GM19455 (cell line): ENCODE data around the gene SNX19.

Source experiments
- ATAC-seq: cut with Tn5 transposase; IDR thresholded peaks from one replicate; pipeline ENCODE4 v1.9.1; 2021; ENCODE audit not compliant: unreplicated experiment

Gene SNX19

GRCh38 chr11:130846606-130847005, 69.7 kb downstream of the SNX19 start:
- ATAC-seq, result no peak

DNA sequence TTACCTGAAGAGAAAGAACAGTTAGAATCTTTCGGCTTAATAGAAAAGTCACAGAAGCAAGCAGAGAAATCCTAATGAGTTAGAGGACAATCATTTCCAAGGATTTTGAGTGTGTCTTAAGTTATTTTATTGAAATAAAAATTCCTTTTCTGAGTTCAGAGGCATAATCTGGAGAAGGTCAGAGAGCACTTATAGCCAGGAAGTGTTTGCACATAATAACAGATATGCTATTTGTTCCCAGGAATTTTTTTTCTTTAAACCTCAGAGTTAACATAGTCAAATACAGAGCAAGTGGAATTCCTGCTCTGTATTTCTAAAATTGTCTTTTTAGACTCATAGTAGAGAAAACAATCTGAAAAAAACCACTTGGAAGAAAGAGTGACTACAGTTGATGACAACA, 74.3 kb downstream of the SNX19 start:
- ATAC-seq, result no peak

- ATAC-seq, result no peak
Observed at GRCh38 chr11:130840679-130841078, 75.6 kb downstream of the SNX19 start.

GRCh38 chr11:130839981-130840666, 76.2 kb downstream of the SNX19 start:
- no peak for ATAC-seq

- no peak for ATAC-seq
Observed at GRCh38 chr11:130837194-130837593, 79.1 kb downstream of the SNX19 start.

GRCh38 chr11:130834886-130835285, 81.4 kb downstream of the SNX19 start:
- no peak for ATAC-seq

GRCh38 chr11:130832566-130833425, 83.5 kb downstream of the SNX19 start:
- no peak for ATAC-seq

GRCh38 chr11:130831976-130832375, 84.3 kb downstream of the SNX19 start:
- no peak for ATAC-seq

GRCh38 chr11:130831506-130831905, 84.8 kb downstream of the SNX19 start:
- no peak for ATAC-seq

- no peak for ATAC-seq
Observed at GRCh38 chr11:130830566-130830965, 85.7 kb downstream of the SNX19 start.

DNA sequence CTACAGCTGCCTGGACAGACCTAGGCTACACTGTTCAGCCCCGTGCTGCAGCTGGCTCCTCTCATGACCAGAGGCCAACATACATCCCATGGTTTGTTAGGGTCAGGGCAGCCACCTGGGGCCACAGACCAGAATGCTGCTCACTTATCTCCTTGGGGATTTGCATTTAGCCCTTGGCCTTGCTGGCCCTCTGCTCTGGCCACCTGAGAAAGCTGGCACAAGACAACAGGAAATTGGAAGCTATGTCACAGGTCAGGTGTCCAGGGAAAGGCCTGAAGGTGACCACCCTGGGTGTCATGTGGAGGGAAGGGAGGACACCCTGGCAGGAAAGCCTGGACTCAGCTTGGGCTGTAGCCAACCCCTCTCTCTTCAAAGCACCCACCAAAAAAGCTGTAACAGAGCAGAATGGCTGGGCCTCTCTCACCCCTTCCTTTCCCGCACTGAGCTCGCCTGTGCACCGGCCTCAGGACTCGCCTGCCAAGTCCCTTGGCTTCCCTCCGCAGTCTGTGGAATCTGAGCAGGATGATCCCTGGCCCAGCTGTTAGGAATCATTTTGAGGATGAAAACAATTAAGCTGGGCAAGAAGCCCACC, 86.3 kb downstream of the SNX19 start:
- no peak for ATAC-seq

DNA sequence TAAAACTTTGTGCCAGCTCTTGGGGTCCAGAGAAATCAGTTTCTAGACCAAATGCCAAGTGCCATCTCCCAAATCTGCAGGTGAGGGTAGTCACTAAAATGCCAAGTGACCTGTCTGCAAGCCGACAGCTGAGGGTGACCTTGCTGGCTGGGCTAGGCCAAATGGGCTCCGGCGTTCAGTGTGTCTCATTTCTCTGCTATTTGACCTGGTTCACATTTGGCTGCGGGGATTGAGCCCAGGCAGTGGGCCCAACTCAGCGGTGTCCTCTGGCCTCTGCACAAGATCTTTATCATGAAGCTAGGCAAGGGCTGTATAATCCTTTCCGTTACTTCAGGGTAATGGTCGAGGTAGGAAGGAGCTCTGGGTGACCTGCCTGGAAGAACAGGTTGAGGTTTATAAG, 87.5 kb downstream of the SNX19 start:
- ATAC-seq, result no peak

DNA sequence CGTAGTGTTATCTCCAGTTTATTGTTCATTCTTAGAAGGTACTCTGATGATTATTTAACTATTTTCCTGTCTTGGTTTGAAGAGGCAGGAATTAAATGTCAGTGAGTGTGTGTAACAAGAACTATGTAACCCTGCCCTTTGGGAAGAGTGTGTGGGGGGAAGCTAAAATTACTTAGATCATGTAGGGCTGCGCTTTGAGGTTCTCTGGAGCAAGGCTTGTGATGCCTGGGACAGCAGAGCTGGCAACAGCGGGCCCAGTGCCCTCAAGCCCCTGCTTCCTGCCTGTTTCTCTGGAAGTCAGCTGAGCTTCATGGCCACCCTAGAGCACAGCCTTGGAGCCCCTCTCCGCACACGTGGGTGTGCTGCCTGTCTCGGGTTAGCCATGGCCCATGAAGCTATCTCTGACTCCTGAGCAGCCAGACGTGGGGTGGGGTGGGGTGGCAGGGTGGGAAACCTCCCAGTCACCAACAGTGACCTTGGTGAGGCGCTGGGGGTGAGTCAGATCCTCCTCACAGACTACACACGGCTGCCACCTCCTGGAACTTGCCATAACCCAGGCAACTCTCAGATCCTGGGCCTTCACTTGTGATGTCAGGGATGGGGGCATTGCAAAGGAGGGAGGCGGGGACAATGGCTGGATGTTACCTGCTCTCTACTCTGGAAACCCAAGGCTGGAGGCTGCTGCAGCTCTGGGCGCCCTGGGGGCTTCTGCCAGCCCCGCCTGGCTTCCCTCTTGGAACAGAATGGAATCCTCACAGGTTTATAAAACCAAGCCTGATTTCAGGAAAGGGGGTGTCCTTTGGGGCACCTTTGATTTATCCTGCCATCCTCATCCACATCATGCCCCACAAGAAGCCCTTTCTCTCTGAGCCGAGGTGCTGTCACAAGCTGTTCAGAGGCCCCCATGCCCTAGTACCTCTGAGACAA, 88.6 kb downstream of the SNX19 start:
- no peak for ATAC-seq

- ATAC-seq, result no peak
Observed at GRCh38 chr11:130826572-130826971, 89.7 kb downstream of the SNX19 start.

DNA sequence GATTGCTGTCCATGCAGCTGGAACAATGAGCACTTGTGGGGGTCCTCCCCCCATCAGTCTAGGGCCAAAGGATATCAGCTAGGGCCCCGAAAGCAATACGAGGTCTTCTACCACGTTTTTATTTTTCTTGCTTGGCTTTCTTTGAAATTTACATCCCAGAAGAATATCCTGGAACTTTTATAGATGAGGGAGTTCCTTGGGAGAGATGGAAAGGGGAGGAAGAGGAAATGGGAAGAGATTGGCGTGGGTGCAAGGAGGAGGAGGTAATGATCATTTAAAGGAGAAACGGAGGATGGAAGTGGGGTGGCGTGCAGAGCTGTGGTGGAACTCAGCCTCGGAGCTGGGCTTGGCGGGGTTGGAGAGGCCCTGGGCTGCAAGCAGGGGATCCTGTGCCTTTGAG, 90.3 kb downstream of the SNX19 start:
- no peak for ATAC-seq

DNA sequence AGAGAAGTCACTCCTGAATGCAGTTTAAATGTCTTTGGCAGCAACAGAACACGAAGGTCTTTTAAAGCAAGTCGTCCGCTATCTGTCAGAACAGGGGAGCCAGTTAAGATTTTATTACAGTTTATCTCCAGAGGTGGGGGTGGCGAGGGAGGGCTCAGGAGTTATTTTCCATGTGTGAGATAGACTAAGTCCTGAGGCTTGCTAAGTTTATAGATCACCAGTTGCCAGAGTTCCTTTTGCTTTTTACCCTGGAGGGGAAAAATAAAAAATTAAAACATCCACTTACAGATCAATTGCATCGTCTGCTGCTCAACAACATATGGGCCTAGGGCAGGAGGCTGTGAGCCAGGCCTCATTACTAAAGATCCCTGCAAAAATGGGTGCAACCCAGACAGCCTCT, 90.7 kb downstream of the SNX19 start:
- no peak for ATAC-seq
